SU-DHL-6 (cell line): ENCODE results near the gene MAML2.

Experiments used
- CTCF ChIP-seq: fragments of 200-600 bp; sonication (generic); IDR thresholded peaks from one replicate; pipeline ENCODE4 v1.5.1; 2017; ENCODE audit warnings: antibody characterized with exemption, mild to moderate bottlenecking, low read length, moderate library complexity; ENCODE audit not compliant: insufficient read depth, poor library complexity, severe bottlenecking
- EZH2phosphoT487 ChIP-seq: fragments of 200-600 bp; sonication (generic), shearing (Covaris generic); conservative IDR thresholded peaks from 2 replicates; pipeline ENCODE4 v1.6.1; 2018; ENCODE audit warnings: mild to moderate bottlenecking, antibody characterized with exemption, low read length, moderate library complexity, mixed read lengths

- no peak for TF ChIP-seq CTCF
- no peak for TF ChIP-seq EZH2phosphoT487
Measured at GRCh38 chr11:96227244-96227643, 115.8 kb downstream of the MAML2 start.
